GM21381 (cell line): ENCODE data around the gene WNT4.

Experiments
- ATAC-seq: cut with Tn5 transposase; IDR thresholded peaks from one replicate; pipeline ENCODE4 v1.9.1; 2021; ENCODE audit warnings: mild to moderate bottlenecking, moderate library complexity; ENCODE audit not compliant: unreplicated experiment

Gene WNT4

DNA sequence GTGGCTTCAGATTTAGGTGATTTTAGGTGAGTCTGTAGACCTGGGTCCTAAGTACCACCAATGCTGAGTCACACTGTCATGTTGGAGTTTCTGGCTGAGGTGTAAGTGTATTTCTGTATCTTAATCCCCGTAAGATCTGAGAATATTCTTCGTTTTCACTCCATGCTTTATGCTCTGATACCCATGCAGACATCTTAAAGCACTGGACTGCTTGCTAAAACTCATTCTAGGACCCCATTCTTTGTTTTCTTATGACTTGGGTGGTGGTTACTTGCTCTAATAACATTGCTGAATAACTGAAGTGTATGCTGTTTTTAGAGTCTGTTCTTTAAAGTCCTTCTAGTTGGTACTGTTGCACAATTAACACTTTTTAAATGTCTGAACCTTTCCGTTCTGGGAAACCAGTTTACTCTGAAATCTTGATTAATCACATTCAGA lies 53.7 kb downstream of the WNT4 start:
- no peak for ATAC-seq

DNA sequence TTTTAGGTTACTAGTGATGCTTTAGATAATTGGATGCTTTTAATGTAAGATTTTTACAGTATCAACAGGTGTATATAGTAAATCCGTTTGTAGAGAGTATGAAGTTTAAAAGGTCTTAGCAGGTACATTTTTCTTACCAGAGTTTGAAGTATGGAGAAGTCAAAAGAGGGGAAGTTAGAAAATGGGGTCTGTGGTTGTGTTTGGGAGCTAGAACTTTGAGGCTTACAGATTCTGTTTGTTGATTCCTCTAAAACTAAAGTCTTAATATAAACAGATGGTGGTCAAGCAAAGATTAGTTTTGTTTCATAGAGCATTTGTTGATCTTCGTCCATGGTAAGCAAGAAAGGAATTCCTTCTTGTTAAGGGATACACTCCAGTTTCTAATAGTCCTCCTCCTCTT lies 54.6 kb downstream of the WNT4 start:
- ATAC-seq, result no peak

DNA sequence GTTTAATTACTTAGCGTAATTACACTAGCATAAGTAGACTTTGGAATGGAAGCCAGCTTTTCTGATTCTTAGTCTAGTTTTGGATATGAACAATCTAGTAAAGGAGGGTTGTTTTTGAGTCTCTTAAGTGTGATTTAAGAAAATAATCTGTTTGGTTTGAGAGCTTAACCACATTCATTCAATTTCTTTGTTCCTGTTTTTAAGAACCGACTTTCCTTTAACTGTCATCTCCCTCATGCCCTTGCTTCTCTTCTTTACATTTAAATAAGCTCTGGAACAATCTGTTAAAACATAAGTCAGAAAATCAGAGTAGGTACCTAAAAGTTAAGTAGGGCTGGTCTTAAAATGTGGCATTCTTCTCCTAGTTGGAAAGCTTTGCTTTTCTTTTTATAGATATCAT lies 62.7 kb downstream of the WNT4 start:
- ATAC-seq, result no peak

DNA sequence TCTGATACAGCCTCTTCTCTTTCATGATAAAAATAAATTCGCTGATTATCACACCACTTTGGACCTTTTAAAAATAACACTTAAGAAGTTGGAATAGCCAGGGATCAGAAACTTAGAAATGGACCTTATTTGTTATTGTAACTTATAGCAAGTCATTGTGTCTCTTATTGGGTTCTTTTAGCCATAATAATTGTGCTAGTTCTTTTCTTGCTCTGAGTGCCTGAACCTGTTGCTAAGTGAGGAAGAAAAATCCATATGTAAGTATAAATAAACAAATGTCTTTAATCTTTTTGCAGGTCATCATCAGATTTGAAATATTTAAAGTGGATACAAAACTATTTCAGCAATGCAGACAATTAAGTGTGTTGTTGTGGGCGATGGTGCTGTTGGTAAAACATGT lies 64.8 kb downstream of the WNT4 start:
- ATAC-seq, result no peak

DNA sequence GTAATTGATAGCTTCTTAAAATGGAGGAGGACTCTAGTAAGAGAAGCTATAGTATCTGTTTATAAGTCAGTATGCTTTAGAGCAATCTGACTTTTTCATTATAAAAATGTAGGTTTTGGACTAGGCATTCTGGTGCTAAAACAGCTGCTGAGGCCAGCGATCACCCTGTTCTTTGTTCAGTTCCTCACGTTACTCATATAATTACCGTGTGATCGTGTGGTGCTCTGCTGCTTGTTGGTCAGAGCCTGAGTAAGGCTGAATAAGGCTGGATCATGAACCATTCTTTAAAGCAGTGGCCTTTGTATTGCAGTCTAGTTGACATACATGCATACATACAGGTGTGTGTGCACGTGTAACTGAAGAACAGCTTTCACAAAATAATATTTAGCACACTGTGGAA lies 65.2 kb downstream of the WNT4 start:
- ATAC-seq, result no peak

DNA sequence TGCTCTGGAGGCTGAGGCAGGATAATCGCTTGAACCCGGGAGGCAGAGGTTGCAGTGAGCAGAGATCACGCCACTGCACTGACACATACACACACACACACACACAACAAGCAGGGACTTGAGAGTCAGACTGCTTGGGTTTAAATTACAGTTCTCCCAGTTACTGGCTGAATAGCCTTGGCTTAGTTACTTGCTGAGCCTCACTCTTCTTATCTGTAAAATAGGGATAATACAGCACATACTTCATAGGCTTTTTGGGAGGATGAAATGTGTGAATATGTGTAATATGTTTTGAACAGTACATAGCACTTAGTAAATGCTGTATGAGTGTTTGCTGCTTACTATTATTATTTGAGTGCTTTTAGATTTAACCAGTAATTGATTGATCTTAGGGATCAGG lies 66.6 kb downstream of the WNT4 start:
- no peak for ATAC-seq

DNA sequence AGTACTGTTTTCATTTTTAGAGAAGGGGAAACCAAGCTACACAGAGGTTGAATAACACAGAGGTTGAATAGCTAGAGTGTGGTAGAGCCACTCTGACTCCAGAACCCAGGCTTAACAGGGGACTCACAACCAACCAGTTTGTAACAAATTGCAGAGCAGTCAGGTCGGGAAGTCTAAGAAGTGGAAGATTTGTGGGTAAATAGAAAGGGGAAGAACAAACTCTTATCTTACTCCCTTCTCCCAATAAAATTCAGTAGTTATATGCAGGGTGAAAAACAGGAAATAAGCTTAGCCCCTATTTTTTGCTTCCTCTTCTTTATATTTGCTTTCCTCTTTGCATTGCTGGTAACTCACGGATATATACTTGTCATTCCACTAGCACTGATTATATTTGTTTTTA lies 67.2 kb downstream of the WNT4 start:
- ATAC-seq, result no peak

DNA sequence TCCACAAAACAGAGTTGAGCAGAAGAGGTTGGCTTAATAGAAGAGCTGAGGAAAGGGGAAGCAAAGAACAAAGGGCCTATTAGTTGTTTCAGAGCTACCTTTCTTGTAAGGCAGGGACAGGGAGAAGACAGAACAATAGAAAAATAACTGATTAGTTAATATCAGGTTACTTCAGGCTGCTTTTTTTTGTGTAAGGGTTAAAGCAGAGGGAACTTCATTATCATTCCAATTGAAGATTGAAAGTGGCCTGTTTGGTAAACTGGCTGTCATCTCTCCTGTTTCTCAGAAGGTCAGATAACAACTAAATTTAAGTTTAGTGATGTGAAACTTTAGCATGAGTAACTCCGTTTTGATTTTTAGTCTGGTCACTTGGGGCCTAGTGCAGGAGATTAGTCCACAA lies 68.1 kb downstream of the WNT4 start:
- no peak for ATAC-seq

DNA sequence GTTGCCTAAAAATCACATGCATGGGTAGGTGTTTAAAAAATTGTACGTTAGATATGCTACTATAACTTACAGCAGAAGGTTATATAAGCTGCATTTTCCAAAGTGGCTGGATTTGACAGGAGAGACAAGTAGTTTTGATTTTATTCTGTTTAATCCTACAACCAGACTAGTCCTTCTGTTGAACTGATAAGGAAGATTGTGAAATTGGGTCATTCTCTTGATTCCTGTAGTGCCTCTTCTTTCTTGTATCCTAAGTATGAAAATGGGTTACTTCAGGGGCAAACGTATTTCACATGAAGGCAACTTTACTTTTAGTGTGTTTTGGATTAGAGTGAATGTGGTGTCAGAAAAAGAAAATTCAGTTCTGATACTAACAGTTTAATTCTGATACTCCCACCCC lies 71.4 kb downstream of the WNT4 start:
- no peak for ATAC-seq
